SK-N-SH (cell line): ENCODE measurements around the gene RHPN2.

Source experiments
- EP300 ChIP-seq, 2 experiments: IDR thresholded peaks; 2 replicates each; pipeline versions ENCODE4 v1.4.0 to v1.6.1; 2012; ENCODE audit warnings: borderline replicate concordance in 1 of 2, low read depth in 1 of 2, low read length in 1 of 2
- POLR2AphosphoS5 ChIP-seq: IDR thresholded peaks from 2 replicates; pipeline ENCODE4 v1.6.1; 2012; ENCODE audit warnings: low read depth, low read length
- TCF12 ChIP-seq: IDR thresholded peaks from 2 replicates; pipeline ENCODE4 v1.4.0; 2012
- TF ChIP-seq, protein P1 (sequence below): fragments of 200-600 bp; sonication (generic); IDR thresholded peaks from 2 replicates; pipeline ENCODE4 v1.6.1; 2017; ENCODE audit warnings: antibody characterized with exemption, mild to moderate bottlenecking, moderate library complexity

- TF ChIP-seq POLR2AphosphoS5 (no peak), EP300 (IDR thresholded peaks at IDR 0.05; ENCODE audit: borderline replicate concordance in 1 of 2, low read depth in 1 of 2, low read length in 1 of 2) (no peak), TCF12 (no peak)
- TF ChIP-seq, protein P1, sequence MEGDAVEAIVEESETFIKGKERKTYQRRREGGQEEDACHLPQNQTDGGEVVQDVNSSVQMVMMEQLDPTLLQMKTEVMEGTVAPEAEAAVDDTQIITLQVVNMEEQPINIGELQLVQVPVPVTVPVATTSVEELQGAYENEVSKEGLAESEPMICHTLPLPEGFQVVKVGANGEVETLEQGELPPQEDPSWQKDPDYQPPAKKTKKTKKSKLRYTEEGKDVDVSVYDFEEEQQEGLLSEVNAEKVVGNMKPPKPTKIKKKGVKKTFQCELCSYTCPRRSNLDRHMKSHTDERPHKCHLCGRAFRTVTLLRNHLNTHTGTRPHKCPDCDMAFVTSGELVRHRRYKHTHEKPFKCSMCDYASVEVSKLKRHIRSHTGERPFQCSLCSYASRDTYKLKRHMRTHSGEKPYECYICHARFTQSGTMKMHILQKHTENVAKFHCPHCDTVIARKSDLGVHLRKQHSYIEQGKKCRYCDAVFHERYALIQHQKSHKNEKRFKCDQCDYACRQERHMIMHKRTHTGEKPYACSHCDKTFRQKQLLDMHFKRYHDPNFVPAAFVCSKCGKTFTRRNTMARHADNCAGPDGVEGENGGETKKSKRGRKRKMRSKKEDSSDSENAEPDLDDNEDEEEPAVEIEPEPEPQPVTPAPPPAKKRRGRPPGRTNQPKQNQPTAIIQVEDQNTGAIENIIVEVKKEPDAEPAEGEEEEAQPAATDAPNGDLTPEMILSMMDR, result no peak
Observed at GRCh38 chr19:33000910-33001309, 63.8 kb downstream of the RHPN2 start.
